Keratinocyte (primary cell): ENCODE results near the gene KCNJ14.

Source experiments
- EZH2 ChIP-seq: IDR thresholded peaks from one replicate; pipeline ENCODE4 v1.6.1; 2012; ENCODE audit warnings: inconsistent platforms, mild to moderate bottlenecking, low read length, moderate library complexity
- TF ChIP-seq, protein P1 (sequence below), 3 experiments: IDR thresholded peaks in 1 of 3; conservative IDR thresholded peaks in 1 of 3; optimal IDR thresholded peaks in 1 of 3; 2 replicates in 2 of 3; 3 replicates in 1 of 3; pipeline versions ENCODE3 to v1.5.1; 2011; ENCODE audit warnings: low read length in 3 of 3, mild to moderate bottlenecking in 3 of 3, moderate library complexity in 2 of 3, control low read depth in 1 of 3, inconsistent platforms in 1 of 3; ENCODE audit not compliant: insufficient read depth in 2 of 3; ENCODE audit errors: extremely low read depth in 1 of 3

- TF ChIP-seq, protein P1, sequence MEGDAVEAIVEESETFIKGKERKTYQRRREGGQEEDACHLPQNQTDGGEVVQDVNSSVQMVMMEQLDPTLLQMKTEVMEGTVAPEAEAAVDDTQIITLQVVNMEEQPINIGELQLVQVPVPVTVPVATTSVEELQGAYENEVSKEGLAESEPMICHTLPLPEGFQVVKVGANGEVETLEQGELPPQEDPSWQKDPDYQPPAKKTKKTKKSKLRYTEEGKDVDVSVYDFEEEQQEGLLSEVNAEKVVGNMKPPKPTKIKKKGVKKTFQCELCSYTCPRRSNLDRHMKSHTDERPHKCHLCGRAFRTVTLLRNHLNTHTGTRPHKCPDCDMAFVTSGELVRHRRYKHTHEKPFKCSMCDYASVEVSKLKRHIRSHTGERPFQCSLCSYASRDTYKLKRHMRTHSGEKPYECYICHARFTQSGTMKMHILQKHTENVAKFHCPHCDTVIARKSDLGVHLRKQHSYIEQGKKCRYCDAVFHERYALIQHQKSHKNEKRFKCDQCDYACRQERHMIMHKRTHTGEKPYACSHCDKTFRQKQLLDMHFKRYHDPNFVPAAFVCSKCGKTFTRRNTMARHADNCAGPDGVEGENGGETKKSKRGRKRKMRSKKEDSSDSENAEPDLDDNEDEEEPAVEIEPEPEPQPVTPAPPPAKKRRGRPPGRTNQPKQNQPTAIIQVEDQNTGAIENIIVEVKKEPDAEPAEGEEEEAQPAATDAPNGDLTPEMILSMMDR (optimal IDR thresholded peaks at IDR 0.05 in 1 of 3, IDR thresholded peaks at IDR 0.05 in 1 of 3, conservative IDR thresholded peaks at IDR 0.05 in 1 of 3; ENCODE audit: extremely low read depth in 1 of 3, insufficient read depth in 2 of 3, low read length in 3 of 3): no peak
- TF ChIP-seq EZH2: no peak
Measured at GRCh38 chr19:48419158-48419920, 36.0 kb upstream of the KCNJ14 start.
